GM19238 (cell line): ENCODE data around the gene STK32C.
"Not testable (repeated sequence)": the region's sequence is repeated elsewhere in the genome, so short reads cannot be mapped to it uniquely, and the experiment has no call there.

Experiments
- DNase-seq: peaks from one replicate; pipeline ENCODE4 v3.0.0; 2011; ENCODE audit warnings: low spot score; ENCODE audit not compliant: insufficient read length

Gene STK32C

GRCh38 chr10:132232023-132232951 is 75.5 kb downstream of the STK32C start:
- DNase-seq: no peak

GRCh38 chr10:132231656-132232022 is 76.1 kb downstream of the STK32C start:
- DNase-seq: no peak

- DNase-seq: no peak
These were observed 77.1 kb downstream of the STK32C start for GRCh38 chr10:132230557-132231210.

- DNase-seq: peak; percentile 74
These were observed 77.8 kb downstream of the STK32C start for GRCh38 chr10:132229834-132230556.

- no peak for DNase-seq
These were observed 78.7 kb downstream of the STK32C start for GRCh38 chr10:132229096-132229495.

- DNase-seq: no peak
These were observed 79.1 kb downstream of the STK32C start for GRCh38 chr10:132228616-132229015.

GRCh38 chr10:132227851-132228390 is 79.8 kb downstream of the STK32C start:
- no peak for DNase-seq

- no peak for DNase-seq
These were observed 81.0 kb downstream of the STK32C start for GRCh38 chr10:132226586-132227405.

- no peak for DNase-seq
These were observed 81.9 kb downstream of the STK32C start for GRCh38 chr10:132225849-132226205.

- DNase-seq: no peak
These were observed 82.5 kb downstream of the STK32C start for GRCh38 chr10:132225073-132225848.

GRCh38 chr10:132224343-132225072 is 83.2 kb downstream of the STK32C start:
- DNase-seq: no peak

- no peak for DNase-seq
These were observed 84.0 kb downstream of the STK32C start for GRCh38 chr10:132223611-132224342.

GRCh38 chr10:132223156-132223590 is 84.6 kb downstream of the STK32C start:
- DNase-seq: peak; percentile 76

- no peak for DNase-seq
These were observed 85.0 kb downstream of the STK32C start for GRCh38 chr10:132222726-132223125.

GRCh38 chr10:132220996-132221395 is 86.8 kb downstream of the STK32C start:
- DNase-seq: not testable (repeated sequence)

- no peak for DNase-seq
These were observed 87.7 kb downstream of the STK32C start for GRCh38 chr10:132220061-132220460.

GRCh38 chr10:132219486-132219885 is 88.3 kb downstream of the STK32C start:
- no peak for DNase-seq

GRCh38 chr10:132216441-132216840 is 91.3 kb downstream of the STK32C start:
- DNase-seq: not testable (repeated sequence)

- no peak for DNase-seq
These were observed 93.8 kb downstream of the STK32C start for GRCh38 chr10:132213917-132214316.
